Neural cell (in vitro differentiated cells): ENCODE results near the gene SLCO2B1. TPM values are rescaled to one million over a fixed set of nuclear protein-coding genes. Genes with fewer than 3 reads are reported as not detected.
"Not testable (repeated sequence)": the region's sequence is repeated elsewhere in the genome, so short reads cannot be mapped to it uniquely, and the experiment has no call there.

Experiments
- H2AFZ ChIP-seq: fragments of 200-600, 300-800 bp; sonication (generic), shearing (Covaris generic); 2 replicates; pipeline ENCODE4 v1.6.0; 2014; ENCODE audit warnings: low read depth, mild to moderate bottlenecking, antibody characterized with exemption, low read length, moderate library complexity
- H3F3A ChIP-seq: fragments of 200-600 bp; shearing (Covaris generic); 2 replicates; pipeline ENCODE4 v1.6.1; 2016; ENCODE audit warnings: mild to moderate bottlenecking, moderate library complexity, mixed read lengths, antibody characterized with exemption, low read length; ENCODE audit not compliant: insufficient read depth, poor library complexity, severe bottlenecking
- H3K27ac ChIP-seq: fragments of 200-600, 300-800 bp; sonication (generic), shearing (Covaris generic); 2 replicates; pipeline ENCODE4 v1.5.1; 2014; ENCODE audit warnings: mild to moderate bottlenecking, low read length, moderate library complexity
- H3K27me3 ChIP-seq: fragments of 300-800, 200-600 bp; sonication (generic), shearing (Covaris generic); 2 replicates; pipeline ENCODE4 v1.6.0; 2014; ENCODE audit warnings: mild to moderate bottlenecking, low read depth, low read length, moderate library complexity; ENCODE audit not compliant: insufficient read depth
- H3K36me3 ChIP-seq: fragments of 300-800, 200-600 bp; sonication (generic), shearing (Covaris generic); 2 replicates; pipeline ENCODE4 v1.5.1; 2014; ENCODE audit warnings: mild to moderate bottlenecking, antibody characterized with exemption, low read length, moderate library complexity; ENCODE audit not compliant: insufficient read depth
- H3K4me2 ChIP-seq: fragments of 300-800, 200-600 bp; sonication (generic), shearing (Covaris generic); 2 replicates; pipeline ENCODE4 v1.6.0; 2014; ENCODE audit warnings: mild to moderate bottlenecking, low read length
- H3K4me3 ChIP-seq: fragments of 300-800, 200-600 bp; sonication (generic), shearing (Covaris generic); 2 replicates; pipeline ENCODE4 v1.5.1; 2014; ENCODE audit warnings: mild to moderate bottlenecking, low read length, moderate library complexity
- H3K79me2 ChIP-seq: fragments of 200-600 bp; shearing (Covaris generic); replicated peaks from 2 replicates; pipeline ENCODE4 v1.6.0; 2014; ENCODE audit warnings: mild to moderate bottlenecking, low read length, moderate library complexity; ENCODE audit not compliant: insufficient read depth
- H3K9ac ChIP-seq: fragments of 300-800, 200-600 bp; sonication (generic), shearing (Covaris generic); 2 replicates; pipeline ENCODE4 v1.6.1; 2016; ENCODE audit warnings: mild to moderate bottlenecking, low read length, mixed read lengths
- H3K9me2 ChIP-seq: fragments of 200-600 bp; shearing (Covaris generic); 2 replicates; pipeline ENCODE4 v1.6.1; 2016; ENCODE audit warnings: mild to moderate bottlenecking, low read length, mixed read lengths; ENCODE audit not compliant: insufficient read depth
- H3K9me3 ChIP-seq: fragments of 200-600, 300-800 bp; sonication (generic), shearing (Covaris generic); 2 replicates; pipeline ENCODE4 v1.6.1; 2016; ENCODE audit warnings: mild to moderate bottlenecking, mixed run types, low read length, moderate library complexity, mixed read lengths
- H4K20me1 ChIP-seq: fragments of 200-600 bp; shearing (Covaris generic); 2 replicates; pipeline ENCODE4 v1.6.1; 2016; ENCODE audit warnings: mild to moderate bottlenecking, mixed run types; ENCODE audit not compliant: insufficient read depth
- CTCF ChIP-seq: fragments of 450-650 bp; IDR thresholded peaks from 2 replicates; pipeline ENCODE4 v1.5.1; 2014; ENCODE audit warnings: antibody characterized with exemption, mild to moderate bottlenecking, moderate library complexity; ENCODE audit not compliant: poor library complexity, severe bottlenecking
- EP300 ChIP-seq: fragments of 450-650 bp; conservative IDR thresholded peaks from 2 replicates; pipeline ENCODE4 v1.6.1; 2014; ENCODE audit warnings: antibody characterized with exemption, mild to moderate bottlenecking, moderate library complexity; ENCODE audit not compliant: poor library complexity, severe bottlenecking
- EZH2 ChIP-seq: fragments of 200-600, 300-800 bp; shearing (Covaris generic), sonication (generic); IDR thresholded peaks from 2 replicates; pipeline ENCODE4 v1.6.1; 2014; ENCODE audit warnings: antibody characterized with exemption, low read length, borderline replicate concordance, mild to moderate bottlenecking; ENCODE audit not compliant: insufficient read depth, poor library complexity, severe bottlenecking
- MXI1 ChIP-seq: fragments of 450-650 bp; conservative IDR thresholded peaks from 2 replicates; pipeline ENCODE4 v1.6.1; 2014; ENCODE audit warnings: antibody characterized with exemption, mild to moderate bottlenecking; ENCODE audit not compliant: poor library complexity, severe bottlenecking
- POLR2AphosphoS5 ChIP-seq: IDR thresholded peaks from 2 replicates; pipeline ENCODE4 v1.6.1; 2012
- RAD21 ChIP-seq: fragments of 450-650 bp; conservative IDR thresholded peaks from 2 replicates; pipeline ENCODE4 v1.6.1; 2014; ENCODE audit warnings: antibody characterized with exemption, mild to moderate bottlenecking, moderate library complexity
- REST ChIP-seq: IDR thresholded peaks from 2 replicates; pipeline ENCODE4 v1.6.1; 2012; ENCODE audit warnings: borderline replicate concordance
- SMC3 ChIP-seq: fragments of 450-650 bp; conservative IDR thresholded peaks from 2 replicates; pipeline ENCODE4 v1.6.1; 2014; ENCODE audit warnings: antibody characterized with exemption, mild to moderate bottlenecking, moderate library complexity; ENCODE audit not compliant: poor library complexity
- TAF1 ChIP-seq: IDR thresholded peaks from 2 replicates; pipeline ENCODE4 v1.6.1; 2012; ENCODE audit warnings: low read depth
- polyA plus RNA-seq: library from polyadenylated mRNA; depleted of rRNA; stranded (reverse); fragments of >200 nt; gene quantifications from 2 replicates; pipeline ENCODE4 v1.2.3, GENCODE V29; 2014

SLCO2B1 gene
- polyA plus RNA-seq, 1 donor from 2014 or later = not detected

- no peak overlapping the region for H2AFZ ChIP-seq
- no peak overlapping the region for H3K4me2 ChIP-seq
Observed at GRCh38 chr11:75105462-75105925, 45.4 kb upstream of the SLCO2B1 start.

GRCh38 chr11:75105967-75106681 is 44.8 kb upstream of the SLCO2B1 start:
- H3K9me2 ChIP-seq, H3K9ac ChIP-seq, H2AFZ ChIP-seq, H3F3A ChIP-seq, H3K4me3 ChIP-seq, H3K9me3 ChIP-seq, H3K36me3 ChIP-seq, H3K27me3 ChIP-seq, H3K27ac ChIP-seq, H3K79me2 ChIP-seq, H3K4me2 ChIP-seq, H4K20me1 ChIP-seq: not testable (repeated sequence)

More at GRCh38 chr11:75105462-75105925, 45.4 kb upstream of the SLCO2B1 start:
- TF ChIP-seq EZH2 (no peak), POLR2AphosphoS5 (no peak), EP300 (no peak), RAD21 (no peak), SMC3 (no peak)
- Histone ChIP-seq H3K27ac (no peak overlapping the region), H3K9ac (no peak overlapping the region), H3K4me3 (no peak overlapping the region), H3K9me2 (no peaks in the 10 kb centered on the region), H3K9me3 (no peaks in the 10 kb centered on the region), H3K27me3 (no peaks in the 10 kb centered on the region), H3K79me2 (no peaks in the 10 kb centered on the region), H4K20me1 (no peaks in the 10 kb centered on the region), H3F3A (no peaks in the 10 kb centered on the region), H3K36me3 (no peaks in the 10 kb centered on the region)

GRCh38 chr11:75107187-75107586 is 43.7 kb upstream of the SLCO2B1 start:
- no peak overlapping the region for H3K4me2 ChIP-seq

More at GRCh38 chr11:75107187-75107586, 43.7 kb upstream of the SLCO2B1 start:
- no peaks in the 10 kb centered on the region for H3K9me3 ChIP-seq
- no peaks in the 10 kb centered on the region for H3K27me3 ChIP-seq
- no peaks in the 10 kb centered on the region for H4K20me1 ChIP-seq
- H3K9me2 ChIP-seq = no peaks in the 10 kb centered on the region
- no peak overlapping the region for H3K27ac ChIP-seq
- no peaks in the 10 kb centered on the region for H3F3A ChIP-seq
- no peak overlapping the region for H3K4me3 ChIP-seq
- H3K36me3 ChIP-seq = no peaks in the 10 kb centered on the region
- H2AFZ ChIP-seq = no peak overlapping the region
- TF ChIP-seq EP300 = no peak
- TF ChIP-seq MXI1 = no peak
- no peak for TF ChIP-seq POLR2AphosphoS5
- TF ChIP-seq SMC3 = no peak
- no peak for TF ChIP-seq REST
- no peak for TF ChIP-seq EZH2
- no peak for TF ChIP-seq RAD21
- TF ChIP-seq CTCF = no peak
- no peak for TF ChIP-seq TAF1
- H3K79me2 ChIP-seq = no peaks in the 10 kb centered on the region
- H3K9ac ChIP-seq = no peak overlapping the region
